H1 (cell line): Measurements from ENCODE around the gene VENTX. TPM values are rescaled to one million over a fixed set of nuclear protein-coding genes. Genes with fewer than 3 reads are reported as not detected.

Experiments
- CTCF ChIA-PET: fragments of 300-600 bp; sonication (Branson Sonifier 250); formaldehyde crosslinking; loops from one replicate; lab custom pipeline; 2021; ENCODE audit not compliant: partially characterized antibody; lab: Charles Lee
- POLR2A ChIA-PET: fragments of 300-600 bp; sonication (Branson Sonifier 250); formaldehyde crosslinking; loops from one replicate; lab custom pipeline; 2021; ENCODE audit warnings: inconsistent platforms; ENCODE audit not compliant: partially characterized antibody; lab: Charles Lee
- DNase-seq, 2 experiments: peaks; one replicate each; pipeline versions ENCODE4 v3.0.0 to v3.0.0-alpha.2; 2010 to 2022; ENCODE audit warnings: low spot score in 2 of 2, low read depth in 1 of 2, mixed read lengths in 1 of 2
- FAIRE-seq: peaks from 2 replicates; lab custom pipeline; 2011; peaks lifted over from hg19 to GRCh38; lab: Jason Lieb, UNC
- H2AFZ ChIP-seq: 2 replicates; pipeline ENCODE4 v1.8.1; 2012; ENCODE audit warnings: low read length, inconsistent platforms
- H2AK5ac ChIP-seq: 2 replicates; pipeline ENCODE4 v1.6.1; 2013; ENCODE audit warnings: low read depth, low read length
- H2BK120ac ChIP-seq: replicated peaks from 2 replicates; pipeline ENCODE3; 2013; ENCODE audit warnings: low read depth, low read length, inconsistent platforms
- H2BK12ac ChIP-seq: 2 replicates; pipeline ENCODE4 v1.6.1; 2013; ENCODE audit warnings: low read depth, low read length
- H2BK15ac ChIP-seq: 2 replicates; pipeline ENCODE4 v1.6.1; 2013; ENCODE audit warnings: low read length
- H2BK20ac ChIP-seq: 2 replicates; pipeline ENCODE4 v1.6.1; 2013; ENCODE audit warnings: low read length
- H2BK5ac ChIP-seq: 2 replicates; pipeline ENCODE4 v1.6.1; 2013; ENCODE audit warnings: low read depth, low read length
- H3K14ac ChIP-seq: 2 replicates; pipeline ENCODE4 v1.6.1; 2013; ENCODE audit warnings: inconsistent platforms; ENCODE audit not compliant: insufficient read length
- H3K18ac ChIP-seq: 2 replicates; pipeline ENCODE4 v1.6.1; 2013; ENCODE audit warnings: low read length; ENCODE audit errors: extremely low read depth
- H3K23ac ChIP-seq: 2 replicates; pipeline ENCODE4 v1.6.1; 2013; ENCODE audit warnings: inconsistent platforms; ENCODE audit not compliant: insufficient read length
- H3K23me2 ChIP-seq: 2 replicates; pipeline ENCODE4 v1.6.1; 2013; ENCODE audit warnings: low read depth, low read length
- H3K27ac ChIP-seq: 2 replicates; pipeline ENCODE4 v1.6.1; 2011; ENCODE audit warnings: low read depth, low read length, inconsistent platforms
- H3K27me3 ChIP-seq, 4 experiments: replicated peaks in 1 of 4; 1 replicate in 1 of 4; 2 replicates in 3 of 4; pipeline versions ENCODE4 v1.6.1 to v1.8.1; 2011 to 2013; ENCODE audit warnings: low read length in 3 of 4, mild to moderate bottlenecking in 3 of 4, inconsistent platforms in 2 of 4, mixed read lengths in 2 of 4, moderate library complexity in 1 of 4; ENCODE audit not compliant: control insufficient read depth in 3 of 4, insufficient read depth in 3 of 4; ENCODE audit errors: extremely low read depth in 1 of 4
- H3K36me3 ChIP-seq, 4 experiments: 2 replicates each; pipeline versions ENCODE4 v1.6.1 to v1.8.1; 2011 to 2013; ENCODE audit warnings: mild to moderate bottlenecking in 4 of 4, low read length in 3 of 4, moderate library complexity in 2 of 4, control low read depth in 1 of 4, inconsistent platforms in 1 of 4; ENCODE audit not compliant: insufficient read depth in 4 of 4, control insufficient read depth in 2 of 4
- H3K4ac ChIP-seq: replicated peaks from 2 replicates; pipeline ENCODE3; 2013; ENCODE audit warnings: low read length, low read depth, mixed read lengths, inconsistent platforms; ENCODE audit not compliant: insufficient read length
- H3K4me1 ChIP-seq, 4 experiments: replicated peaks in 1 of 4; 1 replicate in 1 of 4; 2 replicates in 3 of 4; pipeline versions ENCODE4 v1.6.1 to v1.8.1; 2011 to 2013; ENCODE audit warnings: low read length in 3 of 4, inconsistent platforms in 2 of 4, mixed read lengths in 1 of 4; ENCODE audit not compliant: insufficient read depth in 4 of 4, control insufficient read depth in 3 of 4
- H3K4me2 ChIP-seq, 2 experiments: 2 replicates each; pipeline versions ENCODE4 v1.6.1 to v1.8.1; 2011 to 2013; ENCODE audit warnings: low read depth in 2 of 2, low read length in 2 of 2, control low read depth in 1 of 2, inconsistent platforms in 1 of 2, mild to moderate bottlenecking in 1 of 2; ENCODE audit not compliant: insufficient read depth in 1 of 2
- H3K4me3 ChIP-seq, 4 experiments: fragments of 200-600, 300-600 bp in 1 of 4; sonication (generic), shearing (Covaris generic), sonication (Bioruptor Twin) in 1 of 4; 2 replicates each; pipeline versions ENCODE4 v1.5.1 to v1.8.1; 2011 to 2016; ENCODE audit warnings: low read length in 4 of 4, low read depth in 3 of 4, control low read depth in 2 of 4, inconsistent platforms in 2 of 4, mild to moderate bottlenecking in 2 of 4, mixed read lengths in 1 of 4, moderate library complexity in 1 of 4; ENCODE audit not compliant: insufficient read depth in 2 of 4; ENCODE audit errors: extremely low read depth in 1 of 4
- H3K56ac ChIP-seq: replicated peaks from 2 replicates; pipeline ENCODE3; 2013; ENCODE audit warnings: low read depth, mild to moderate bottlenecking, mixed read lengths, low read length, inconsistent platforms; ENCODE audit not compliant: insufficient read length
- H3K79me1 ChIP-seq: 2 replicates; pipeline ENCODE4 v1.6.1; 2013; ENCODE audit warnings: low read depth, low read length, control low read depth
- H3K79me2 ChIP-seq, 2 experiments: 2 replicates each; pipeline versions ENCODE4 v1.6.1 to v1.8.1; 2012 to 2013; ENCODE audit warnings: low read length in 2 of 2, mild to moderate bottlenecking in 2 of 2, inconsistent platforms in 1 of 2; ENCODE audit not compliant: insufficient read depth in 2 of 2, control insufficient read depth in 1 of 2
- H3K9ac ChIP-seq, 4 experiments: replicated peaks in 1 of 4; 1 replicate in 1 of 4; 2 replicates in 3 of 4; pipeline versions ENCODE4 v1.6.1 to v1.8.1; 2011 to 2013; ENCODE audit warnings: low read depth in 3 of 4, low read length in 3 of 4, control low read depth in 2 of 4, mild to moderate bottlenecking in 2 of 4, moderate library complexity in 2 of 4, inconsistent platforms in 1 of 4; ENCODE audit errors: extremely low read depth in 1 of 4
- H3K9me3 ChIP-seq, 2 experiments: 2 replicates each; pipeline versions ENCODE4 v1.6.1 to v1.8.1; 2012 to 2013; ENCODE audit warnings: mild to moderate bottlenecking in 2 of 2, moderate library complexity in 2 of 2, control low read depth in 1 of 2, inconsistent platforms in 1 of 2, low read depth in 1 of 2, low read length in 1 of 2, mixed read lengths in 1 of 2; ENCODE audit not compliant: insufficient read depth in 2 of 2
- H4K20me1 ChIP-seq, 2 experiments: replicated peaks in 1 of 2; 2 replicates each; pipeline versions ENCODE3 to v1.8.1; 2011 to 2013; ENCODE audit warnings: inconsistent platforms in 2 of 2, low read length in 2 of 2, mild to moderate bottlenecking in 1 of 2; ENCODE audit not compliant: insufficient read depth in 2 of 2, control insufficient read depth in 1 of 2
- H4K5ac ChIP-seq: 2 replicates; pipeline ENCODE4 v1.6.1; 2013; ENCODE audit warnings: low read length, low read depth, mixed read lengths, inconsistent platforms; ENCODE audit not compliant: insufficient read length
- H4K8ac ChIP-seq: 2 replicates; pipeline ENCODE4 v1.8.0; 2013; ENCODE audit warnings: mild to moderate bottlenecking, moderate library complexity, low read length, inconsistent platforms; ENCODE audit not compliant: insufficient read depth; ENCODE audit errors: extremely low read depth
- H4K91ac ChIP-seq: replicated peaks from 2 replicates; pipeline ENCODE3; 2013; ENCODE audit warnings: low read length, mixed read lengths, inconsistent platforms; ENCODE audit not compliant: insufficient read length
- CHD2 ChIP-seq: IDR thresholded peaks from 2 replicates; pipeline ENCODE4 v1.6.1; 2012; ENCODE audit warnings: low read length, improper control_type of control experiment
- JUND ChIP-seq: IDR thresholded peaks from 2 replicates; pipeline ENCODE4 v1.6.1; 2011; ENCODE audit warnings: mild to moderate bottlenecking, improper control_type of control experiment, low read length
- RXRA ChIP-seq: IDR thresholded peaks from 2 replicates; pipeline ENCODE4 v1.6.1; 2011; ENCODE audit warnings: low read depth, mild to moderate bottlenecking, low read length, moderate library complexity; ENCODE audit not compliant: insufficient read depth
- SIN3A ChIP-seq, 2 experiments: IDR thresholded peaks in 1 of 2; conservative IDR thresholded peaks in 1 of 2; 2 replicates each; pipeline ENCODE4 v1.6.1; 2011 to 2012; ENCODE audit warnings: low read length in 2 of 2, improper control_type of control experiment in 1 of 2, low read depth in 1 of 2, mild to moderate bottlenecking in 1 of 2
- SP1 ChIP-seq: IDR thresholded peaks from 2 replicates; pipeline ENCODE4 v1.6.1; 2011; ENCODE audit warnings: low read depth, low read length
- TAF1 ChIP-seq: IDR thresholded peaks from 2 replicates; pipeline ENCODE4 v1.6.1; 2011; ENCODE audit warnings: mild to moderate bottlenecking, low read depth, low read length
- WGBS, 2 experiments: shearing (Covaris generic) in 1 of 2; methylation state at CpG; one replicate each; pipeline versions ENCODE4 v1.1.6 to v1.1.7; 2013 to 2015; ENCODE audit warnings: low lambda C conversion rate in 2 of 2, mixed read lengths in 2 of 2, inconsistent platforms in 1 of 2, low coverage in 1 of 2, missing lambda C conversion rate in 1 of 2; ENCODE audit not compliant: insufficient replicate concordance in 2 of 2, insufficient coverage in 1 of 2, insufficient read length in 1 of 2; ENCODE audit errors: extremely low coverage in 1 of 2, missing lambda C conversion rate in 1 of 2; 5-methylcytosine and 5-hydroxymethylcytosine counted together
- polyA plus RNA-seq, 7 experiments: library from polyadenylated mRNA; depleted of rRNA in 3 of 7; stranded (reverse) in 5 of 7; unstranded in 2 of 7; fragments of >200 nt in 5 of 7; fragments of 200-250 nt in 2 of 7; gene quantifications; 1 replicate in 5 of 7; 2 replicates in 1 of 7; 4 replicates in 1 of 7; pipeline versions ENCODE4 v1.2.1 to v1.2.3, GENCODE V29; 2011 to 2013; ENCODE audit warnings: missing spikeins in 2 of 7, mixed read lengths in 2 of 7
- total RNA-seq: library from RNA; stranded (reverse); fragmentation: NEBNext Ultra II Directional; extraction: Animal tissue kit (Norgen Biotek cat#: 25700); gene quantifications from 2 replicates; pipeline ENCODE4 v1.2.1, GENCODE V29; 2021

The VENTX gene
- total and polyA plus RNA-seq, 2 of the 8 experiments (the other 6 are each of a cell fraction or from before 2014, with no cell fraction given): 5.6 TPM

GRCh38 chr10:133241501-133242205 lies 4.0 kb downstream of the VENTX start:
- H2BK12ac ChIP-seq: no peak overlapping the region
- H3K18ac ChIP-seq: no peak overlapping the region
- H3K23me2 ChIP-seq: peaks cover 12% of the 10 kb centered on the region; the same call in 1 of the 2 replicates
- no peak overlapping the region for H2BK5ac ChIP-seq
- H3K79me2 ChIP-seq: no peaks in the 10 kb centered on the region
- no peak overlapping the region for H3K4ac ChIP-seq
- H3K9ac ChIP-seq: no peak overlapping the region
- peaks cover 3 to 22% (median 8%) of the 10 kb centered on the region in 4 experiments for H3K4me1 ChIP-seq
- H2BK15ac ChIP-seq: no peak overlapping the region
- ChIA-PET CTCF (interaction anchor here (0.6 to 0.7 kb wide), 2 partner anchors 13 to 230 kb away, joined by 3 read pairs; no protein-coding TSS in a partner anchor), POLR2A (interaction anchor here (1.4 to 2.2 kb wide), 2 partner anchors 17 to 34 kb away, joined by 3 to 8 read pairs; no protein-coding TSS in a partner anchor)
- H2AK5ac ChIP-seq: no peak overlapping the region
- no peak overlapping the region for H3K27ac ChIP-seq
- no peak overlapping the region for H4K5ac ChIP-seq
- FAIRE-seq (no peak), DNase-seq (no peak)
- H3K9me3 ChIP-seq: no peaks in the 10 kb centered on the region
- H3K56ac ChIP-seq: no peak overlapping the region
- peaks cover 9 to 27% (median 25%) of the 10 kb centered on the region in 4 experiments for H3K27me3 ChIP-seq
- H3K79me1 ChIP-seq: 0 out of 2 replicates have a peak, but pooled peaks cover 2% of the 10 kb centered on the region
- H2BK20ac ChIP-seq: no peak overlapping the region
- H3K4me3 ChIP-seq: no peak overlapping the region
- no peak overlapping the region for H3K4me2 ChIP-seq
- H2BK120ac ChIP-seq: no peak overlapping the region
- H4K20me1 ChIP-seq: peaks cover 0 to 4% of the 10 kb centered on the region in 2 experiments
- no peak overlapping the region for H4K91ac ChIP-seq
- no peak overlapping the region for H2AFZ ChIP-seq
- H4K8ac ChIP-seq: no peak overlapping the region
- H3K23ac ChIP-seq: no peak overlapping the region
- WGBS, 2 experiments: 86% methylated on average over 25 of the region's 25 CpGs; no CpG with 5 or more reads in 1 of the 2 experiments
- H3K14ac ChIP-seq: no peak overlapping the region
- H3K36me3 ChIP-seq: peaks cover 0 to 3% (median 0%) of the 10 kb centered on the region in 4 experiments; a peak in 4 of 8 replicates
- TF ChIP-seq SP1: no peak
- TF ChIP-seq SIN3A (conservative IDR thresholded peaks at IDR 0.05 in 1 of 2, IDR thresholded peaks at IDR 0.05 in 1 of 2; ENCODE audit: low read depth in 1 of 2, low read length in 2 of 2): no peak
- no peak for TF ChIP-seq RXRA
- no peak for TF ChIP-seq CHD2
- TF ChIP-seq TAF1: no peak
- TF ChIP-seq JUND: no peak
